ENCODE measurements around the gene LSS.

Gene LSS

DNA sequence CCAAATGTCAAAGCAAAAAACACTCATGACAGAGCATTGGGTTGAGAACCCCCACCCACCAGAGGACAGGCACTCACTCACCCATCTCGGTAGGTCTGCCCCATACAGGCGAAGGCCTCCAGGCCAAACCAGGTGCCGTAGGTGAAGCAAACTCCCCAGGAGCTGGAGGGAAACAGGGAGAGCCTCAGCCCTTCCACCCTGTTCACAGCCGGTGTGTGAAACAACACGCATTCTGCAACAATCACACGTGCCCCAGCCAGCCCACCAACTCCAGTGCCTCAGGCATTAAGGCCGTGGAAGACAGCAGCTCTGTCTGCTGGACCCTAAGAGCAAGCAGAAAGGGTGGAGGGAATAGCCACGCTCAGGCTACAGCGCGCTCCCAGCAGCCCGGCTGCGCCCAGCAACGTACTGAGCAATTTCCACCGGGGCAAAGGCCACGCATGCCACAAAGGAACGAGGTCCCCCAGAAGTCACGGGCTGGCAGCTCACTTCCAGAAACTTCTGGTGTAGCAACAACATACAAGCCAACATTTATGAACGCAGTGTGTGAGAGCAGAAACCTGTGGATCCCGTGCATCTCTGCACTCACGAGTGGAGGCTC, 32.9 kb downstream of the LSS start:
- Histone ChIP-seq H3K4me1 (no peaks in the 10 kb centered on the region), H2AFZ (no peak overlapping the region), H3K36me3 (ENCODE audit: control insufficient read depth, insufficient read depth, low read length) (no peaks in the 10 kb centered on the region), H3K27me3 (ENCODE audit: control insufficient read depth, insufficient read depth, low read length) (no peaks in the 10 kb centered on the region), H3K9ac (no peak overlapping the region), H3K27ac (no peak overlapping the region), H3K9me3 (ENCODE audit: control insufficient read depth, low read length) (no peaks in the 10 kb centered on the region), H3K4me3 (ENCODE audit: low read depth, low read length) (no peak overlapping the region), H3K4me2 (ENCODE audit: low read length) (no peak overlapping the region), H3K79me2 (no peaks in the 10 kb centered on the region)
- TF ChIP-seq, protein P1, sequence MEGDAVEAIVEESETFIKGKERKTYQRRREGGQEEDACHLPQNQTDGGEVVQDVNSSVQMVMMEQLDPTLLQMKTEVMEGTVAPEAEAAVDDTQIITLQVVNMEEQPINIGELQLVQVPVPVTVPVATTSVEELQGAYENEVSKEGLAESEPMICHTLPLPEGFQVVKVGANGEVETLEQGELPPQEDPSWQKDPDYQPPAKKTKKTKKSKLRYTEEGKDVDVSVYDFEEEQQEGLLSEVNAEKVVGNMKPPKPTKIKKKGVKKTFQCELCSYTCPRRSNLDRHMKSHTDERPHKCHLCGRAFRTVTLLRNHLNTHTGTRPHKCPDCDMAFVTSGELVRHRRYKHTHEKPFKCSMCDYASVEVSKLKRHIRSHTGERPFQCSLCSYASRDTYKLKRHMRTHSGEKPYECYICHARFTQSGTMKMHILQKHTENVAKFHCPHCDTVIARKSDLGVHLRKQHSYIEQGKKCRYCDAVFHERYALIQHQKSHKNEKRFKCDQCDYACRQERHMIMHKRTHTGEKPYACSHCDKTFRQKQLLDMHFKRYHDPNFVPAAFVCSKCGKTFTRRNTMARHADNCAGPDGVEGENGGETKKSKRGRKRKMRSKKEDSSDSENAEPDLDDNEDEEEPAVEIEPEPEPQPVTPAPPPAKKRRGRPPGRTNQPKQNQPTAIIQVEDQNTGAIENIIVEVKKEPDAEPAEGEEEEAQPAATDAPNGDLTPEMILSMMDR (IDR thresholded peaks at IDR 0.05), result no peak

DNA sequence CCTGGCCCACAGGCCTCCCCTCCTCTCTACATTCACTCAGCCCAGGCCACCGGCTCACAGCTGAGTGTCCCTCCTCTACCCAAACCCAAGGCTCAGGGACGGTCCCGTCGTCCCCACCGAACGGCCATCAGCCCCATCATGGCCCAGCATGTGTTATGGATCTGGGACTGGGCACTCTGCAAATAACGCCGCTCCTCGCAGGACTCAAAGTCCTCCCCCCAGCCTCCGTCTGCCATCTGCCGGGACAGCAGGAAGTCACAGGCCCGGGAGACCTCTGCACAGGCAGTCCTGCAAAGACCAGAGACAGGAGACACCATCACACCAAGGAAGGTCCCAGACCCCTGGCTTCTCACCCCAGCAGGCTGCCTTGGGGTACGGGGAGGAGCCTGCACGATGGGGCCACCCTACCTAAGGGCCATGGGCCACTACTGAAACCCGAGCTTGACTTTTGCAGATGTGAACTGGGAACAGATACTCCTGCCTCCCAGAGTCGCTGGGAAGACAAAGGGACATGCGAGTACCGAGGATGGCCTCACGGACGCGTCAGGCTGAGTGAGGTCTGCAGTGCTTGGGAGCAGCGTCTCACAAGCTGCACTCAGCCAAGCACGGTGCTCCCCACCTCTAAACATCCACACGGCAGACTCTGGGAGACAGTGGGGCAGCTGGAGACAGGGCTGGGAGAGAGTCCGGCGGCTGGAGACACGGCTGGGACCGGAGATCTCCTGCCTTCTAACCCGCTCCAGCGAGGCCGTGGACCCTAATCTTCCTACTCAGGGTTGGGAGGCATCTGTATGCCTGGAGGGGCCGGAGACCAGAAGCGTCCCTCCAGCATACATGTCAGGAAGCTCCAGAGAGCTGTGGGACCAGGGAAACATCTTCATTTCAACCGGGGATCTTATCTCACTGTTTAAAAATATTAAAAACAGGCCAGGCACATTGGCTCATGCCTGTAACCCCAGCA, 33.9 kb downstream of the LSS start:
- H3K27ac ChIP-seq, result no peak overlapping the region
- no peaks in the 10 kb centered on the region for H3K36me3 ChIP-seq (ENCODE audit: control insufficient read depth, insufficient read depth, low read length)

DNA sequence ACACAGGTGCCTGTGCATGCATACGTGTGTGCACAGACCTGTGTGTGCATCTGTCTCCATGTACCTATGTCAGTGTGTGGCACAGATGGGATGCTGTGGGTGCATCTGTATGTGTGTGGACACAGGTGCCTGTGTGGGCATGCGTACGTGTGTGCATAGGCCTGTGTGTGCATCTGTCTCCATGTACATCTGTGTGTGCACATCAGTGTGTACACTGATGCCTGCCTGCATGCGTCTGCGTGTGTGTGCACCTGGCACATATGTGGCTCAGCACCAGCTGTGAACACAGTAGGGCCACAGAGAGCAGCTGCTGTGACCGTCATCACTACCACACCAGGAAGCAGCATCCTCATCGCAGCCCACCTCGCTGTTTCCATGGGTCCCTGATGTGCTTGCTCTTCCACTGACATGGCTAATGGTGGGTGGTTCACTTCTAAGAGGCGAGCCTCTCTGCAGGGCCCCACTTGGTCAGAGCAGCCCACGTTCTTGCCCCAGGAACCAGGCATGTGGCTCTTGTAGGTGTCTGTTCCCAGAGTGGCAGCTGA, 34.7 kb downstream of the LSS start:
- TF ChIP-seq, protein P1 (IDR thresholded peaks at IDR 0.05), result no peak
- Histone ChIP-seq H3K79me2 (no peaks in the 10 kb centered on the region), H3K4me1 (peaks cover 3% of the 10 kb centered on the region), H3K27me3 (ENCODE audit: control insufficient read depth, insufficient read depth, low read length) (no peaks in the 10 kb centered on the region), H3K9ac (no peak overlapping the region), H3K4me3 (ENCODE audit: low read depth, low read length) (no peak overlapping the region), H2AFZ (no peak overlapping the region), H3K4me2 (ENCODE audit: low read length) (no peak overlapping the region), H3K9me3 (ENCODE audit: control insufficient read depth, low read length) (no peaks in the 10 kb centered on the region), H3K27ac (no peak overlapping the region), H3K36me3 (ENCODE audit: control insufficient read depth, insufficient read depth, low read length) (no peaks in the 10 kb centered on the region)

More for the DNA sequence above, 33.9 kb downstream of the LSS start:
- Histone ChIP-seq H3K9me3 (ENCODE audit: control insufficient read depth, low read length) (no peaks in the 10 kb centered on the region), H3K4me2 (ENCODE audit: low read length) (no peak overlapping the region), H3K9ac (no peak overlapping the region), H3K4me1 (no peaks in the 10 kb centered on the region), H2AFZ (no peak overlapping the region), H3K4me3 (ENCODE audit: low read depth, low read length) (no peak overlapping the region), H3K27me3 (ENCODE audit: control insufficient read depth, insufficient read depth, low read length) (no peaks in the 10 kb centered on the region), H3K79me2 (no peaks in the 10 kb centered on the region)
- TF ChIP-seq, protein P1 (IDR thresholded peaks at IDR 0.05), result no peak

DNA sequence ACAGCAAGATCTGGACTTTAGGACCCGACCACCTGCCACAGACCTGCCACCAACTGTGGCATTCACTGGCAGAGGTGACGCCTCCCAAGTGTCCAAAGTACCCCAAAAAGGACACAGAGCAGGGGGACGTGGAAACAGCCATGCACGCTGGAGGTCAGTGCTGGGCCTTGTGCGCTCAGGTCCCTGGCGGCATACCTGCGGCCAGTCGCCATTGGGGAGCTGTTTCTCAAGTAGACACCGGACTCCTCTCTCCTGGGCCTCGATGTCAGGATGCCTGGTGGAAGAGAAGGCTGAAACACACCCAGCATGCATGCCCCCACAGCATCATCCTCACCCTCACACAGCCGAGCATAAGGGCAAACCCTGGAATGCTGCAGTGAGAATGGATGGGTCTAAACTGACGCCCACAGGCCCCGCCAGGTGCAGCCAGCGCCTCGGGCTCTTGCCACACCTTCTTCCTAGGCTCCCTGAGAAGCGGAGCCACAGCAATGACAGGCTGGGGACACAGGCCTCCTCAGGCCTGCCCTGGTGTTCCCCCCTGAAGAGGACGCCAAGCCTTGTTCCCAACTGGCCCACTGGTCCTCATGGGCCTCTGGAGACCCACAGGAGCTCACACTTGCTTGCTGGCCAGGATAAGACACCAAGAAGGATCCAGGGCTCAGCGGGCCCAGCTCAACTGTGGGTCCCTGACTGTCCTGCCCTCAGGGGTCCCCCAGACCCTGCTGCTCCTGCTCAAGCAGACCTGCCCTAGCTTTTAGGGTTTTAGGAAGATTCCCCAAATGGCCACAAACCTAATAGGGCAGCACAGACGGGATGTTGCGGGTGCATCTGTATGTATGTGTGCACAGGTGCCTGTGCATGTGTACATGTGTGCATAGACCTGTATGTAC, 36.6 kb downstream of the LSS start:
- Histone ChIP-seq H3K4me3 (ENCODE audit: low read depth, low read length) (no peak overlapping the region), H3K27ac (no peak overlapping the region), H3K79me2 (no peaks in the 10 kb centered on the region), H3K36me3 (ENCODE audit: control insufficient read depth, insufficient read depth, low read length) (no peaks in the 10 kb centered on the region), H3K9ac (no peak overlapping the region), H3K27me3 (ENCODE audit: control insufficient read depth, insufficient read depth, low read length) (no peaks in the 10 kb centered on the region), H3K4me2 (ENCODE audit: low read length) (no peak overlapping the region), H3K9me3 (ENCODE audit: control insufficient read depth, low read length) (no peaks in the 10 kb centered on the region), H2AFZ (no peak overlapping the region), H3K4me1 (peaks cover 9% of the 10 kb centered on the region)
- TF ChIP-seq, protein P1 (IDR thresholded peaks at IDR 0.05), result no peak
